ENCODE data around the gene HAPLN2.

The HAPLN2 gene

DNA sequence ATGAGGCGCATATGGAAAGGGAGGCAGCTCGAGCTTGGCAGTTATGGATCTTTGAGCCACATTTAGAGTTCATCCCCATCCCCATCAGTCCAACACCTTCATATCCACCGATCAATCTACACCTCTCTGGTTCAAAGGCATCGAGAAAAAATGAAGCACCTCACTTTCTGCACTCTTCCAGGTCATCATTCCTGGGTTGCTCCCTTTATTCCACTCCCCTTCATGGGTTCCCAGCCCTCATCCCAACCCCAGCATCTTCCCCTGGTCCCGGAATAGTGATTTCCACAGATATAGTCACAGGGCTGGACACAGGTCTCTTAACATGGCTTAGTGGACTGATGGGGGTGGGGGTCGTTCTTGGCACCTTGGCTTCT is 354 bp downstream of the HAPLN2 start:
- in situ Hi-C loops (cut with HindIII; ENCODE audit: low sequenced_read_pairs), result no loop called here
- H3K4me3 ChIP-seq (ENCODE audit: low read depth, low read length), result no peak overlapping the region
- no peak for DNase-seq (ENCODE audit: low read depth)
- no peak for TF ChIP-seq CTCF (IDR thresholded peaks at IDR 0.05; ENCODE audit: low read depth, low read length, missing control alignments)

DNA sequence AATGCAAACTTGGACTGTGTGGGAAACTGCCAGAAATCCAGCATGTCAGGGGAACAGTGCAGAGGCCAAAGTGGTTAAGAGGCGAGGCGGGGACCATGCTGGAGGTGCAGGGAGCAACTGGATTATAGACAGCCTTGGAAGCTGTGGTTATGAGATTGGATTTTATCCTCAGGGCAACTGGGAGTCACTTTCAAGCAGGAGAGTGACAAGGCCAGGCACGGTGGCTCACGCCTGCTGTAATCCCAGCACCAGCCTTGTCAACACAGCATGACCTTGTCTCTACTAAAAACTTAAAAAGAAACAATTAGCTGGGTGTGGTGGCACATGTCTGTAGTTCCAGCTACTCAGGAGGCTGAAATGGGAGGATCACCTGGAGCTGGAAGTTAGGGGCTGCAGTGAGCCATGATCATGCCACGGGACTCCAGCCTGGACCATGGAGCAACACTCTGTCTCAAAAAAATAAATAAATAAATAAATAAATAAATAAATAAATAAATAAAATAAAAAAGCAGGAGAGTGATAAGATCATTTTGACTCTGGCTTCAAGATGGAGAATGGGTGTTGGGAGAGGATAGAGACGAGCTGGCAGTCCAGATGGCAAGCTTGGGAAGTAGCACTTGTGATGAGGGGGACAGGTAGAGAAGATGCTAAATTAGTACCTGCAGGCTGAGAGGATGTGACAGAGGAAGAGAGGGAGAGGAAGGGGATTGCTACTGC is 3.5 kb downstream of the HAPLN2 start:
- TF ChIP-seq CTCF (IDR thresholded peaks at IDR 0.05; ENCODE audit: low read depth, low read length, missing control alignments), result no peak
- in situ Hi-C loops (cut with HindIII; ENCODE audit: low sequenced_read_pairs), result no loop called here
- no peak for DNase-seq (ENCODE audit: low read depth)
- no peak overlapping the region for H3K4me3 ChIP-seq (ENCODE audit: low read depth, low read length)

GRCh38 chr1:156623946-156624813 is 5.0 kb downstream of the HAPLN2 start:
- in situ Hi-C loops (cut with HindIII; ENCODE audit: low sequenced_read_pairs), result no loop called here
- DNase-seq (ENCODE audit: low read depth), result no peak
- H3K4me3 ChIP-seq (ENCODE audit: low read depth, low read length), result peak overlapping the region; percentile 24
- peak; percentile 41 for TF ChIP-seq CTCF (IDR thresholded peaks at IDR 0.05; ENCODE audit: low read depth, low read length, missing control alignments)

DNA sequence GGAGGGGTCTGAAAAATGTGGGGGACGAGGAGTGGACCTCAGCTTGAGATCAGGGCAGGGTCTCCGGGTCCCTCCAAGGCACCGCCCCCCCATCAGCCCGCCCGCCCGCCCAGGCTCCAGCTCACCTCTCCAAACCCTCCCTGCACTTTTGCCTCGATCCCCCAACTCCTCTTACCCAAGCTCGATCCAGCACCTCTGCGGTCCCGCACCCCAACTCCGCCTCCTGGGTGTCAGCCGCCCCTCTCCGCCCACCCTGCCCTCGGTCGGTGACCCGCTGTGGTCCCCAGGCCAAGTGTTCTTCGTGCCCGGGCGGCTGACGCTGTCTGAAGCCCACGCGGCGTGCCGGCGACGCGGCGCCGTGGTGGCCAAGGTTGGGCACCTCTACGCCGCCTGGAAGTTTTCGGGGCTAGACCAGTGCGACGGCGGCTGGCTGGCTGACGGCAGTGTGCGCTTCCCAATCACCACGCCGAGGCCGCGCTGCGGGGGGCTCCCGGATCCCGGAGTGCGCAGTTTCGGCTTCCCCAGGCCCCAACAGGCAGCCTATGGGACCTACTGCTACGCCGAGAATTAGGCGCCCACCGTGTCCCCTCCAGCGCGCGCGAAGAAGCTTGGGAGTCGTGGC is 5.7 kb downstream of the HAPLN2 start:
- DNase-seq (ENCODE audit: low read depth), result no peak
- in situ Hi-C loops (cut with HindIII; ENCODE audit: low sequenced_read_pairs), result no loop called here
- TF ChIP-seq CTCF (IDR thresholded peaks at IDR 0.05; ENCODE audit: low read depth, low read length, missing control alignments), result no peak
- H3K4me3 ChIP-seq (ENCODE audit: low read depth, low read length), result peak overlapping the region; percentile 24

DNA sequence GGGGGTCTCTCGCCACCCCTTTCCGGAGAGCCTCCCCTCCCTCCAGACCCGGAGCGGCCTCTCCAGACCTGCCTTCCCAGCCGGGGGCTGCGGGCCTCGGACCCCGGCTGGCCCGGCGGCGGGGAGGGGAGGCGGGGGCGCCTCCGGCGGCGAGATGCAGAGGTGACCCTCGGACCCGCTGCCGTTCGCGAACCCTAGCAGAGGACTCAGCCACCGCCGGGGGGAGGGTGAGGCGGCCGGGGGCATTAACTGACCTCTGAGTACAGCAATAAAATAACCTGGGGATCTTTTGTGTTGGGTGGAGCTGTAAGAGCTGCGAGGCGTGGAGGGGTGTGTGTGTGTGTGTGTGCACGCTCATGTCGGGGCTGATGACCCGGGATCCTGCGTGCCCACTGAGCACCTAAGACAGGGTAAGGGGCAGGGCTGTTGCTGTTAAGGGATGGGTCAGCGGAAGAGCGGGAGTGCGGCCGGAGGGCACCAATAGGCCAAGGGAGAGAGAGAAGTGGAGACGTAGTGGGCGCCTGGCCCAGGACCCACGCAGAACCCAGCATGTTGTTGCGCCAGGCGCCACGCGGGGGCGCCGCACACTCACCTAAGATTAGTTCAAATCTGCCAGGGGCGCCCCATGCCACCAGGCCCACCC is 6.3 kb downstream of the HAPLN2 start:
- no peak for DNase-seq (ENCODE audit: low read depth)
- peak; percentile 87 for TF ChIP-seq CTCF (IDR thresholded peaks at IDR 0.05; ENCODE audit: low read depth, low read length, missing control alignments)
- in situ Hi-C loops (cut with HindIII; ENCODE audit: low sequenced_read_pairs), result no loop called here
- no peak overlapping the region for H3K4me3 ChIP-seq (ENCODE audit: low read depth, low read length)

- in situ Hi-C loops (cut with HindIII; ENCODE audit: low sequenced_read_pairs), result no loop called here
- no peak overlapping the region for H3K4me3 ChIP-seq (ENCODE audit: low read depth, low read length)
- no peak for DNase-seq (ENCODE audit: low read depth)
- TF ChIP-seq CTCF (IDR thresholded peaks at IDR 0.05; ENCODE audit: low read depth, low read length, missing control alignments), result no peak
Measured at GRCh38 chr1:156626079-156626438, 6.8 kb downstream of the HAPLN2 start.

Measured in astrocyte of the cerebellum (primary cell).